Daoy (cell line): ENCODE measurements around the gene NYAP1. TPM values are rescaled to one million over a fixed set of nuclear protein-coding genes. Genes with fewer than 3 reads are reported as not detected.

Source experiments
- DNase-seq: peaks from one replicate; pipeline ENCODE4 v3.0.0-alpha.2; 2015; ENCODE audit warnings: low read depth
- total RNA-seq: library from RNA; depleted of rRNA; stranded (reverse); fragments of >200 nt; shearing (Covaris generic); gene quantifications from 2 replicates; pipeline ENCODE4 v1.2.3, GENCODE V29; 2014; rRNA removed

NYAP1 gene
- total RNA-seq, 1 experiment from 2014 or later: 0.06 TPM

GRCh38 chr7:100543586-100543985 lies 59.9 kb downstream of the NYAP1 start:
- no peak for DNase-seq

- no peak for DNase-seq
Observed at GRCh38 chr7:100544386-100544785, 60.7 kb downstream of the NYAP1 start.

Other genes with a start within 250 kb of the NYAP1 start
- gene SPDYE3, start 176.2 kb upstream of the NYAP1 start, total RNA-seq: not detected in 2 replicates
- gene PILRB, start 125.8 kb upstream of the NYAP1 start, total RNA-seq: 15.6 and 24.5 TPM in 2 replicates
- gene PILRA, start 110.4 kb upstream of the NYAP1 start, total RNA-seq: 0.69 TPM in 1 of 2 replicates, not detected in the other
- gene ZCWPW1, start 55.2 kb upstream of the NYAP1 start, total RNA-seq: 1.5 and 5.2 TPM in 2 replicates
- 65.9 and 79.5 TPM in 2 replicates for gene MEPCE, start 54.1 kb upstream of the NYAP1 start, total RNA-seq
- gene PPP1R35, start 47.4 kb upstream of the NYAP1 start, total RNA-seq: 70.3 and 92.8 TPM in 2 replicates
- 1.6 TPM in 1 of 2 replicates, not detected in the other for gene SPACDR, start 19.7 kb upstream of the NYAP1 start, total RNA-seq
- gene TSC22D4, start 4.7 kb upstream of the NYAP1 start, total RNA-seq: 36.6 and 47.4 TPM in 2 replicates
- 16.9 and 19.1 TPM in 2 replicates for gene AGFG2, start 55.3 kb downstream of the NYAP1 start, total RNA-seq
- 0.80 and 5.3 TPM in 2 replicates for gene SAP25, start 90.0 kb downstream of the NYAP1 start, total RNA-seq
- gene LRCH4, start 102.2 kb downstream of the NYAP1 start, total RNA-seq: 32.2 and 41.0 TPM in 2 replicates
- gene FBXO24, start 102.4 kb downstream of the NYAP1 start, total RNA-seq: 0.17 TPM in 1 of 2 replicates, not detected in the other
- gene PCOLCE, start 118.4 kb downstream of the NYAP1 start, total RNA-seq: 21.3 and 32.9 TPM in 2 replicates
- 9.7 and 11.3 TPM in 2 replicates for gene MOSPD3, start 128.6 kb downstream of the NYAP1 start, total RNA-seq
- gene TFR2, start 157.6 kb downstream of the NYAP1 start, total RNA-seq: 2.4 and 4.6 TPM in 2 replicates
- not detected in 2 replicates for gene ACTL6B, start 172.5 kb downstream of the NYAP1 start, total RNA-seq
- 58.9 and 77.1 TPM in 2 replicates for gene GNB2, start 189.8 kb downstream of the NYAP1 start, total RNA-seq
- gene GIGYF1, start 210.3 kb downstream of the NYAP1 start, total RNA-seq: 12.0 and 27.3 TPM in 2 replicates
- gene POP7, start 222.2 kb downstream of the NYAP1 start, total RNA-seq: 146 and 197 TPM in 2 replicates
- not detected in 2 replicates for gene EPO, start 236.5 kb downstream of the NYAP1 start, total RNA-seq
- gene ZAN, start 249.7 kb downstream of the NYAP1 start, total RNA-seq: not detected in 2 replicates